ENCODE results near the gene LAMA3. TPM values are rescaled to one million over a fixed set of nuclear protein-coding genes. Genes with fewer than 3 reads are reported as not detected.

LAMA3 gene
- total and polyA plus RNA-seq, 2 experiments from 2014 or later: 3.9 to 4.9 TPM

DNA sequence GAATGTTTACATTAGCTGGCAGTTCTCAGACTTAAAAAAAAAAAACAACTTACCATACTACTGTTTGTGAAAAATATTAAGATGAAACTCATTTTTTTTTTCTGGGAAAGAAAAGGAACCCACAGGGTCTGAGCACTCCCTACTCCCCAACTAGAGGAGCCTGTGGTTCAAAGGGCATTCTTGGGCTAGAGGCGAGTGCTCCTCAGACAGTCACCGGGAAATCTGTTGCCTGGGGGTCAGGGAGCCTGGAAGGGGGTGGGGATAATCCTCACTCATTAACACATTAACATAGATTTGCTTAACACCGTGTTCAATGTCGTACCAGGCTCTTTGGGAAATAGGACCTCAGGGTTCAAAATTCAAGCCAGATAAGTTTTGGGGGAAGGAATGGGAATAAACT, 57.6 kb downstream of the LAMA3 start (continued):
- TF ChIP-seq, protein P1, sequence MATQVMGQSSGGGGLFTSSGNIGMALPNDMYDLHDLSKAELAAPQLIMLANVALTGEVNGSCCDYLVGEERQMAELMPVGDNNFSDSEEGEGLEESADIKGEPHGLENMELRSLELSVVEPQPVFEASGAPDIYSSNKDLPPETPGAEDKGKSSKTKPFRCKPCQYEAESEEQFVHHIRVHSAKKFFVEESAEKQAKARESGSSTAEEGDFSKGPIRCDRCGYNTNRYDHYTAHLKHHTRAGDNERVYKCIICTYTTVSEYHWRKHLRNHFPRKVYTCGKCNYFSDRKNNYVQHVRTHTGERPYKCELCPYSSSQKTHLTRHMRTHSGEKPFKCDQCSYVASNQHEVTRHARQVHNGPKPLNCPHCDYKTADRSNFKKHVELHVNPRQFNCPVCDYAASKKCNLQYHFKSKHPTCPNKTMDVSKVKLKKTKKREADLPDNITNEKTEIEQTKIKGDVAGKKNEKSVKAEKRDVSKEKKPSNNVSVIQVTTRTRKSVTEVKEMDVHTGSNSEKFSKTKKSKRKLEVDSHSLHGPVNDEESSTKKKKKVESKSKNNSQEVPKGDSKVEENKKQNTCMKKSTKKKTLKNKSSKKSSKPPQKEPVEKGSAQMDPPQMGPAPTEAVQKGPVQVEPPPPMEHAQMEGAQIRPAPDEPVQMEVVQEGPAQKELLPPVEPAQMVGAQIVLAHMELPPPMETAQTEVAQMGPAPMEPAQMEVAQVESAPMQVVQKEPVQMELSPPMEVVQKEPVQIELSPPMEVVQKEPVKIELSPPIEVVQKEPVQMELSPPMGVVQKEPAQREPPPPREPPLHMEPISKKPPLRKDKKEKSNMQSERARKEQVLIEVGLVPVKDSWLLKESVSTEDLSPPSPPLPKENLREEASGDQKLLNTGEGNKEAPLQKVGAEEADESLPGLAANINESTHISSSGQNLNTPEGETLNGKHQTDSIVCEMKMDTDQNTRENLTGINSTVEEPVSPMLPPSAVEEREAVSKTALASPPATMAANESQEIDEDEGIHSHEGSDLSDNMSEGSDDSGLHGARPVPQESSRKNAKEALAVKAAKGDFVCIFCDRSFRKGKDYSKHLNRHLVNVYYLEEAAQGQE (IDR thresholded peaks at IDR 0.05; ENCODE audit: unreplicated experiment): no peak
- TF ChIP-seq EZH2 (IDR thresholded peaks at IDR 0.05; ENCODE audit: low read depth, unreplicated experiment): no peak
- no peak for TF ChIP-seq STAT1 (IDR thresholded peaks at IDR 0.05; ENCODE audit: unreplicated experiment)

DNA sequence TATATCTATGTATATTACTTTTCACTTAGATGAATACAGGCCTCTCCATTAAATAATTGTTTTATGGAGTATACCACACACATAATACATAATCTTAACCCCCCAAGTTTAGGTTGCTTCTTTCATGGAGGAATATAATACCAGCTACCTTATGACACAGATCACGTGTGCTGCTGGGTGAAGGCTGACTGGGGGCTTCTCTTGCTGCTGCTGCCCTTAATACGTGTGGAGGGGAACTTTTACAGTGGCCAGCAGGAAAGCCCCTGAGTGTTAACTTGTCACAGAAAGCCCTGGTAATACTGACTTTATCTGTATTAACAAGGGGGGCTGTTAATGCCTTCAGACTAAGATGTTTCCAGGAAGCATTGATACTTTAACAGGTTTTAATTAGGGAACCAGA, 63.1 kb downstream of the LAMA3 start:
- ATAC-seq (no peak), DNase-seq (ENCODE audit: low spot score) (no peak)
- H3K9me3 Mint-ChIP-seq: no peaks in the 10 kb centered on the region
- no peaks in the 10 kb centered on the region for H3K36me3 Mint-ChIP-seq (ENCODE audit: low read depth)
- H3K9me2 ChIP-seq (ENCODE audit: insufficient read depth): peaks cover 11% of the 10 kb centered on the region; the same call in 1 of the 2 replicates
- peaks cover 4% of the 10 kb centered on the region for H3K27me3 Mint-ChIP-seq (ENCODE audit: insufficient read depth, low read depth, poor library complexity)
- no peak overlapping the region for H3K27ac Mint-ChIP-seq
- no peaks in the 10 kb centered on the region for H3K79me2 ChIP-seq (replicated peaks; ENCODE audit: insufficient read depth)
- H3F3A ChIP-seq (replicated peaks; ENCODE audit: low read depth): no peaks in the 10 kb centered on the region
- no peaks in the 10 kb centered on the region for H3K4me1 ChIP-seq (ENCODE audit: insufficient read depth)
- no peak overlapping the region for H3K4me2 ChIP-seq
- no peaks in the 10 kb centered on the region for H3K27me3 ChIP-seq (ENCODE audit: insufficient read depth)
- no peaks in the 10 kb centered on the region for H4K20me1 ChIP-seq (replicated peaks; ENCODE audit: insufficient read depth)
- no peak overlapping the region for H3K4me3 Mint-ChIP-seq
- H3K36me3 ChIP-seq (ENCODE audit: insufficient read depth): no peaks in the 10 kb centered on the region
- no peak overlapping the region for H3K27ac ChIP-seq (ENCODE audit: low read depth)
- H2AFZ ChIP-seq: no peak overlapping the region
- no peak overlapping the region for H3K4me3 ChIP-seq
- peaks cover 4% of the 10 kb centered on the region; the same call in 2 of the 3 replicates for H3K4me1 Mint-ChIP-seq
- TF ChIP-seq CREB1 (CRISPR knock-in tag; IDR thresholded peaks at IDR 0.05; ENCODE audit: low read depth): no peak
- TF ChIP-seq ZNF331 (CRISPR knock-in tag; IDR thresholded peaks at IDR 0.05; ENCODE audit: low read depth): no peak
- TF ChIP-seq, protein P2, sequence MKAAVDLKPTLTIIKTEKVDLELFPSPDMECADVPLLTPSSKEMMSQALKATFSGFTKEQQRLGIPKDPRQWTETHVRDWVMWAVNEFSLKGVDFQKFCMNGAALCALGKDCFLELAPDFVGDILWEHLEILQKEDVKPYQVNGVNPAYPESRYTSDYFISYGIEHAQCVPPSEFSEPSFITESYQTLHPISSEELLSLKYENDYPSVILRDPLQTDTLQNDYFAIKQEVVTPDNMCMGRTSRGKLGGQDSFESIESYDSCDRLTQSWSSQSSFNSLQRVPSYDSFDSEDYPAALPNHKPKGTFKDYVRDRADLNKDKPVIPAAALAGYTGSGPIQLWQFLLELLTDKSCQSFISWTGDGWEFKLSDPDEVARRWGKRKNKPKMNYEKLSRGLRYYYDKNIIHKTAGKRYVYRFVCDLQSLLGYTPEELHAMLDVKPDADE (IDR thresholded peaks at IDR 0.05): no peak
- TF ChIP-seq POLR2AphosphoS5 (IDR thresholded peaks at IDR 0.05; ENCODE audit: low read depth): no peak
- no peak for TF ChIP-seq STAT1 (IDR thresholded peaks at IDR 0.05; ENCODE audit: unreplicated experiment)
- TF ChIP-seq JUNB (IDR thresholded peaks at IDR 0.05; ENCODE audit: unreplicated experiment): no peak
- no peak for TF ChIP-seq EZH2phosphoT487 (IDR thresholded peaks at IDR 0.05; ENCODE audit: unreplicated experiment)
- TF ChIP-seq NANOG (IDR thresholded peaks at IDR 0.05; ENCODE audit: borderline replicate concordance): no peak
- no peak for TF ChIP-seq ZNF114 (CRISPR knock-in tag; IDR thresholded peaks at IDR 0.05)
- no peak for TF ChIP-seq EZH2 (IDR thresholded peaks at IDR 0.05; ENCODE audit: low read depth, unreplicated experiment)
- TF ChIP-seq, protein P1 (IDR thresholded peaks at IDR 0.05; ENCODE audit: unreplicated experiment): no peak
